BJ (cell line): Measurements from ENCODE around the gene ENOX1. TPM values are rescaled to one million over a fixed set of nuclear protein-coding genes. Genes with fewer than 3 reads are reported as not detected.

Experiments
- CTCF ChIA-PET: fragments of 350-600 bp; formaldehyde crosslinking; extraction: SDS; loops from one replicate; lab custom pipeline; 2021; ENCODE audit warnings: antibody characterized with exemption, inconsistent platforms; lab: Yijun Ruan, JAX
- POLR2A ChIA-PET: fragments of 300-600 bp; sonication (Branson Sonifier 250); formaldehyde crosslinking; extraction: SDS; loops from one replicate; lab custom pipeline; 2021; ENCODE audit warnings: antibody characterized with exemption; lab: Charles Lee
- DNase-seq: peaks from one replicate; pipeline ENCODE4 v3.0.0-alpha.2; 2011; ENCODE audit warnings: low read depth
- H3K27me3 ChIP-seq: 2 replicates; pipeline ENCODE4 v1.6.0; 2011; ENCODE audit warnings: low read length; ENCODE audit not compliant: control insufficient read depth, insufficient read depth
- H3K36me3 ChIP-seq: 2 replicates; pipeline ENCODE4 v1.5.1; 2011; ENCODE audit warnings: low read length; ENCODE audit not compliant: control insufficient read depth, insufficient read depth
- H3K4me3 ChIP-seq: 2 replicates; pipeline ENCODE4 v1.5.1; 2011; ENCODE audit warnings: low read depth, mild to moderate bottlenecking, control low read depth, low read length
- CTCF ChIP-seq: IDR thresholded peaks from 2 replicates; pipeline ENCODE4 v1.5.1; 2011; ENCODE audit warnings: low read depth, mild to moderate bottlenecking, control low read depth, inconsistent platforms, low read length, moderate library complexity; ENCODE audit not compliant: insufficient read depth
- polyA plus RNA-seq: library from polyadenylated mRNA; depleted of rRNA; stranded (reverse); fragments of >200 nt; gene quantifications from 2 replicates; pipeline ENCODE4 v1.2.3, GENCODE V29; 2011

Gene ENOX1
- polyA plus RNA-seq, 1 experiment, result 2.1 TPM

GRCh38 chr13:43220873-43221595, 565.7 kb downstream of the ENOX1 start:
- ChIA-PET POLR2A (no interaction called here), CTCF (no interaction called here)
- no peak for TF ChIP-seq CTCF
- no peaks in the 10 kb centered on the region for H3K27me3 ChIP-seq
- H3K36me3 ChIP-seq, result no peaks in the 10 kb centered on the region
- H3K4me3 ChIP-seq, result no peak overlapping the region
- DNase-seq, result no peak

- no peaks in the 10 kb centered on the region for H3K36me3 ChIP-seq
- no peak for DNase-seq
- TF ChIP-seq CTCF, result no peak
- no peak overlapping the region for H3K4me3 ChIP-seq
- no peaks in the 10 kb centered on the region for H3K27me3 ChIP-seq
- POLR2A ChIA-PET, result no interaction called here
- CTCF ChIA-PET, result no interaction called here
Measured at GRCh38 chr13:43214124-43214523, 572.6 kb downstream of the ENOX1 start.

- TF ChIP-seq CTCF, result no peak
- POLR2A ChIA-PET, result no interaction called here
- Histone ChIP-seq H3K27me3 (no peaks in the 10 kb centered on the region), H3K36me3 (no peaks in the 10 kb centered on the region), H3K4me3 (no peak overlapping the region)
- DNase-seq, result no peak
- CTCF ChIA-PET, result interaction anchor here (1.0 to 1.3 kb wide), 2 partner anchors 9 to 10 kb away, joined by 3 read pairs; no protein-coding TSS in a partner anchor
Measured at GRCh38 chr13:43206838-43207237, 579.9 kb downstream of the ENOX1 start.

- DNase-seq, result no peak
- POLR2A ChIA-PET, result no interaction called here
- TF ChIP-seq CTCF, result no peak
- no peaks in the 10 kb centered on the region for H3K36me3 ChIP-seq
- no peaks in the 10 kb centered on the region for H3K27me3 ChIP-seq
- no peak overlapping the region for H3K4me3 ChIP-seq
- CTCF ChIA-PET, result no interaction called here
Measured at GRCh38 chr13:43205416-43205815, 581.4 kb downstream of the ENOX1 start.

GRCh38 chr13:43204591-43204990, 582.2 kb downstream of the ENOX1 start:
- H3K4me3 ChIP-seq, result no peak overlapping the region
- POLR2A ChIA-PET, result no interaction called here
- TF ChIP-seq CTCF, result no peak
- CTCF ChIA-PET, result no interaction called here
- no peaks in the 10 kb centered on the region for H3K36me3 ChIP-seq
- DNase-seq, result no peak
- H3K27me3 ChIP-seq, result no peaks in the 10 kb centered on the region
